Choroid plexus epithelial cell (primary cell): ENCODE data around the gene MEF2B.
"Not testable (repeated sequence)": the region's sequence is repeated elsewhere in the genome, so short reads cannot be mapped to it uniquely, and the experiment has no call there.

ENCODE experiments used
- DNase-seq: peaks from one replicate; pipeline ENCODE4 v3.0.0-alpha.2; 2010; ENCODE audit warnings: low read depth
- H3K4me3 ChIP-seq: 2 replicates; pipeline ENCODE4 v1.5.1; 2011; ENCODE audit warnings: low read depth, mild to moderate bottlenecking, control low read depth, low read length, moderate library complexity
- CTCF ChIP-seq: conservative IDR thresholded peaks from 2 replicates; pipeline ENCODE4 v1.5.1; 2011; ENCODE audit warnings: low read depth, mild to moderate bottlenecking, control low read depth, inconsistent platforms, low read length, moderate library complexity

MEF2B gene

GRCh38 chr19:19154768-19155494 is 15.1 kb downstream of the MEF2B start:
- no peak for TF ChIP-seq CTCF
- H3K4me3 ChIP-seq = no peak overlapping the region
- DNase-seq = no peak

GRCh38 chr19:19152668-19153384 is 17.2 kb downstream of the MEF2B start:
- H3K4me3 ChIP-seq = no peak overlapping the region
- TF ChIP-seq CTCF = no peak
- no peak for DNase-seq

GRCh38 chr19:19151418-19151817 is 18.6 kb downstream of the MEF2B start:
- no peak for DNase-seq
- TF ChIP-seq CTCF = no peak
- H3K4me3 ChIP-seq = no peak overlapping the region

- DNase-seq = no peak
- no peak overlapping the region for H3K4me3 ChIP-seq
- TF ChIP-seq CTCF = no peak
Measured at GRCh38 chr19:19149435-19149834, 20.6 kb downstream of the MEF2B start.

- not testable (repeated sequence) for DNase-seq, H3K4me3 ChIP-seq
Measured at GRCh38 chr19:19148504-19148903, 21.6 kb downstream of the MEF2B start.

GRCh38 chr19:19147344-19147743 is 22.7 kb downstream of the MEF2B start:
- no peak for TF ChIP-seq CTCF
- no peak overlapping the region for H3K4me3 ChIP-seq
- DNase-seq = no peak

GRCh38 chr19:19146865-19147264 is 23.2 kb downstream of the MEF2B start:
- DNase-seq = no peak
- no peak for TF ChIP-seq CTCF

More at GRCh38 chr19:19146865-19147264, 23.2 kb downstream of the MEF2B start:
- H3K4me3 ChIP-seq = no peak overlapping the region
